Keratinocyte (primary cell): ENCODE data around the gene DNAH2.
A peak's percentile ranks its signal among the peaks of the same experiment; 100 is the strongest.

ENCODE experiments used
- EZH2 ChIP-seq: IDR thresholded peaks from one replicate; pipeline ENCODE4 v1.6.1; 2012; ENCODE audit warnings: inconsistent platforms, mild to moderate bottlenecking, low read length, moderate library complexity
- TF ChIP-seq, protein P1 (sequence below), 3 experiments: IDR thresholded peaks in 1 of 3; conservative IDR thresholded peaks in 1 of 3; optimal IDR thresholded peaks in 1 of 3; 2 replicates in 2 of 3; 3 replicates in 1 of 3; pipeline versions ENCODE3 to v1.5.1; 2011; ENCODE audit warnings: low read length in 3 of 3, mild to moderate bottlenecking in 3 of 3, moderate library complexity in 2 of 3, control low read depth in 1 of 3, inconsistent platforms in 1 of 3; ENCODE audit not compliant: insufficient read depth in 2 of 3; ENCODE audit errors: extremely low read depth in 1 of 3

DNA sequence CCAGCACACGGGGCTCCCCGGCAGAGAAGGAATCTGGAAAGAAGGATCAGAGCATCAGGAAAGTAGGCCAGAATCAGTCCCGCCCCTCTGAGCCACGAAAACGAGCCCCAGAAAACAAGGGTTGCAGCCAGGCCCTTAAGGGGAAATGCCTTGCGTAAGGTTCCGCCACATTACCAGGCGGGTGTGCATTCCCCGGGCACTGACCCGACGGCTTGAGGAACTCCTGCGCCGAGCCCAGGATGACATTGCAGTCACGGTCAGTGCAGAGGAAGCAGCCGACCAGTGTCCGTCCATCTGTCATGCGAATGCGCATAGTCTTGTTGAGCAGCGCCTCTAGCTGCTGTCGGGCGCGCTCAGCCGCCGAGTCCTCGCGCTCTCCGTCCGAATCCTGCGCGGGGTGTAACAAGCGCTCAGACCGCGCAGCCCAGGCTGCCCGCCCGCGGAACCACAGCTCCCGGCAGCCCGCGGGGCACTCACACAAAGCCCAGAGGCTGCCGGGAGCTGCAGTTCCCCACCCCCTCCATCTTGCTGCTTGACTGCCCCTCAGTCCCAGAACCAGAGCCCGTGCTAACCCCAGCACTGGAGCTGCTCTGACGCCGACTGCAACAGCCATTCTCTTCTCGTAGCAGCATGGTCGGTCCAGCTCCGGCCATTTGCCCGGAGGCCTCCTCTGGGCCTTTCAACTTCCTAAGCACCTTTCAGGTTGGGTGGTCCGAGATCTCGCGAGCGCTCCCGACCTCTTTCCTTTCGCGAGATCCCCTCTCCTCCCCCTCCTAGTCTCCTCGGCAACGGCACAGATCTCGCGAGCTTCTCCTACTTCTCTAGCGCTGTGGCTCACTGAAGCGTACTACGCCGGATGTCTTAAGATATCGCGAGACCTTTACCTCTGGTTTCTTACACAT lies 139.5 kb downstream of the DNAH2 start, which contains the start of gene NAA38:
- TF ChIP-seq, protein P1, sequence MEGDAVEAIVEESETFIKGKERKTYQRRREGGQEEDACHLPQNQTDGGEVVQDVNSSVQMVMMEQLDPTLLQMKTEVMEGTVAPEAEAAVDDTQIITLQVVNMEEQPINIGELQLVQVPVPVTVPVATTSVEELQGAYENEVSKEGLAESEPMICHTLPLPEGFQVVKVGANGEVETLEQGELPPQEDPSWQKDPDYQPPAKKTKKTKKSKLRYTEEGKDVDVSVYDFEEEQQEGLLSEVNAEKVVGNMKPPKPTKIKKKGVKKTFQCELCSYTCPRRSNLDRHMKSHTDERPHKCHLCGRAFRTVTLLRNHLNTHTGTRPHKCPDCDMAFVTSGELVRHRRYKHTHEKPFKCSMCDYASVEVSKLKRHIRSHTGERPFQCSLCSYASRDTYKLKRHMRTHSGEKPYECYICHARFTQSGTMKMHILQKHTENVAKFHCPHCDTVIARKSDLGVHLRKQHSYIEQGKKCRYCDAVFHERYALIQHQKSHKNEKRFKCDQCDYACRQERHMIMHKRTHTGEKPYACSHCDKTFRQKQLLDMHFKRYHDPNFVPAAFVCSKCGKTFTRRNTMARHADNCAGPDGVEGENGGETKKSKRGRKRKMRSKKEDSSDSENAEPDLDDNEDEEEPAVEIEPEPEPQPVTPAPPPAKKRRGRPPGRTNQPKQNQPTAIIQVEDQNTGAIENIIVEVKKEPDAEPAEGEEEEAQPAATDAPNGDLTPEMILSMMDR (optimal IDR thresholded peaks at IDR 0.05 in 1 of 3, IDR thresholded peaks at IDR 0.05 in 1 of 3, conservative IDR thresholded peaks at IDR 0.05 in 1 of 3; ENCODE audit: extremely low read depth in 1 of 3, insufficient read depth in 2 of 3, low read length in 3 of 3) = peak; percentile 34 to 70 (median 61)
- TF ChIP-seq EZH2 = no peak
